OCI-LY3 (cell line): ENCODE measurements around the gene RPP25L.

Source experiments
- H2AFZ ChIP-seq: fragments of 200-600, 300-600 bp; shearing (Covaris generic); 2 replicates; pipeline ENCODE4 v1.6.0; 2014; ENCODE audit warnings: antibody characterized with exemption, low read depth, low read length
- H3K27ac ChIP-seq: fragments of 200-600, 300-600 bp; sonication (generic); 2 replicates; pipeline ENCODE4 v1.5.1; 2014; ENCODE audit warnings: mild to moderate bottlenecking, low read length, moderate library complexity, mixed read lengths
- H3K27me3 ChIP-seq: fragments of 200-600, 300-600 bp; sonication (generic); 2 replicates; pipeline ENCODE4 v1.6.1; 2014; ENCODE audit warnings: low read depth, low read length, mixed read lengths
- H3K36me3 ChIP-seq: fragments of 200-600, 300-600 bp; sonication (generic); replicated peaks from 2 replicates; pipeline ENCODE3; 2014; ENCODE audit warnings: low read depth, low read length, mixed read lengths
- H3K4me1 ChIP-seq: fragments of 300-600, 200-600 bp; sonication (generic); 2 replicates; pipeline ENCODE4 v1.6.1; 2014; ENCODE audit warnings: low read length, mixed read lengths
- H3K4me2 ChIP-seq: fragments of 200-600, 300-600 bp; sonication (generic); 2 replicates; pipeline ENCODE4 v1.6.1; 2014; ENCODE audit warnings: low read length, mixed read lengths
- H3K4me3 ChIP-seq: fragments of 300-600, 200-600 bp; sonication (generic); 2 replicates; pipeline ENCODE4 v1.5.1; 2014; ENCODE audit warnings: antibody characterized with exemption, mild to moderate bottlenecking, low read length, moderate library complexity
- H3K79me2 ChIP-seq: fragments of 300-600, 200-600 bp; shearing (Covaris generic); 2 replicates; pipeline ENCODE4 v1.6.1; 2014; ENCODE audit warnings: mild to moderate bottlenecking, low read length, mixed read lengths
- H3K9ac ChIP-seq: fragments of 300-600, 200-600 bp; shearing (Covaris generic); 2 replicates; pipeline ENCODE4 v1.6.0; 2014; ENCODE audit warnings: mild to moderate bottlenecking, low read length, moderate library complexity
- H3K9me3 ChIP-seq: fragments of 200-600, 300-600 bp; shearing (Covaris generic); 2 replicates; pipeline ENCODE4 v1.6.1; 2014; ENCODE audit warnings: low read length, mixed read lengths; ENCODE audit not compliant: insufficient read depth
- H4K20me1 ChIP-seq: fragments of 200-600, 300-600 bp; sonication (generic); 2 replicates; pipeline ENCODE4 v1.6.1; 2016; ENCODE audit warnings: low read length, mixed read lengths; ENCODE audit not compliant: insufficient read depth
- CTCF ChIP-seq: fragments of 200-600, 300-600 bp; sonication (generic); IDR thresholded peaks from 2 replicates; pipeline ENCODE4 v1.5.1; 2014; ENCODE audit warnings: antibody characterized with exemption, low read length, low read depth
- EZH2phosphoT487 ChIP-seq: fragments of 200-600 bp; shearing (Covaris generic); IDR thresholded peaks from 2 replicates; pipeline ENCODE4 v1.6.1; 2018; ENCODE audit warnings: antibody characterized with exemption, mixed run types, low read depth

Gene RPP25L

GRCh38 chr9:34566972-34567371 lies 44.9 kb downstream of the RPP25L start:
- H3K9me3 ChIP-seq = no peaks in the 10 kb centered on the region
- no peaks in the 10 kb centered on the region for H4K20me1 ChIP-seq
- no peak overlapping the region for H3K27ac ChIP-seq

DNA sequence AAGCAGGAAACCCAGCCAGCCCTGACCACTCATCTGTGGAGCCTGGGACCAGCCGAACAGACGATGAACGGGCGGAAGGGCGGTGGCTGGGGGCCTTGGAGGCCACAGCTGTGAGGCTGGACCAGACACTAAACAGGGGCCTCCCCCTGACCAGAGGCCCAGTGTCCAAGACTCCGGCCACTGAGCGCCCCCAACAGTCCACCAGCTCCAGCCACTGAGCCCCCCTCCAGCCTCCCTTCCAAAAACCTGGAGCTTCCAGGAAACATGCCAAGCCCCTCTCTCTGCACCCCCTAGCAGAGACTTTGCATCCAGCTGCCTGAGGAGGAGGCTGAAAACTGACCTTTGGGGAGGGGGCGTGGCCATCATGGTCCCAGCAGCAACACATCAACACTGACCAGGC lies 45.6 kb downstream of the RPP25L start:
- Histone ChIP-seq H3K27me3 (no peaks in the 10 kb centered on the region), H3K9ac (no peak overlapping the region), H3K9me3 (no peaks in the 10 kb centered on the region), H3K4me1 (peaks cover 45% of the 10 kb centered on the region), H3K4me3 (no peak overlapping the region), H2AFZ (no peak overlapping the region), H3K27ac (no peak overlapping the region), H3K4me2 (no peak overlapping the region), H3K79me2 (no peaks in the 10 kb centered on the region), H4K20me1 (no peaks in the 10 kb centered on the region), H3K36me3 (no peaks in the 10 kb centered on the region)
- no peak for TF ChIP-seq CTCF
- no peak for TF ChIP-seq EZH2phosphoT487

More at GRCh38 chr9:34566972-34567371, 44.9 kb downstream of the RPP25L start:
- TF ChIP-seq CTCF (no peak), EZH2phosphoT487 (no peak)
- H3K4me1 ChIP-seq = peaks cover 52% of the 10 kb centered on the region
- H3K27me3 ChIP-seq = no peaks in the 10 kb centered on the region
- H3K36me3 ChIP-seq = no peaks in the 10 kb centered on the region
- no peak overlapping the region for H2AFZ ChIP-seq
- no peak overlapping the region for H3K9ac ChIP-seq
- H3K4me3 ChIP-seq = no peak overlapping the region
- no peaks in the 10 kb centered on the region for H3K79me2 ChIP-seq
- H3K4me2 ChIP-seq = no peak overlapping the region

GRCh38 chr9:34565856-34566255 lies 46.0 kb downstream of the RPP25L start:
- H3K9me3 ChIP-seq = no peaks in the 10 kb centered on the region
- H3K79me2 ChIP-seq = no peaks in the 10 kb centered on the region
- H3K4me3 ChIP-seq = no peak overlapping the region
- no peaks in the 10 kb centered on the region for H3K36me3 ChIP-seq
- TF ChIP-seq CTCF = no peak
- TF ChIP-seq EZH2phosphoT487 = no peak
- H3K4me2 ChIP-seq = no peak overlapping the region
- H3K27ac ChIP-seq = no peak overlapping the region
- no peaks in the 10 kb centered on the region for H4K20me1 ChIP-seq
- no peak overlapping the region for H2AFZ ChIP-seq
- peaks cover 40% of the 10 kb centered on the region for H3K4me1 ChIP-seq
- no peaks in the 10 kb centered on the region for H3K27me3 ChIP-seq
- H3K9ac ChIP-seq = no peak overlapping the region

- Histone ChIP-seq H3K36me3 (no peaks in the 10 kb centered on the region), H3K27ac (no peak overlapping the region), H2AFZ (no peak overlapping the region), H3K9ac (no peak overlapping the region), H3K9me3 (no peaks in the 10 kb centered on the region), H3K79me2 (no peaks in the 10 kb centered on the region), H3K4me3 (no peak overlapping the region), H3K4me2 (no peak overlapping the region), H3K27me3 (no peaks in the 10 kb centered on the region), H4K20me1 (no peaks in the 10 kb centered on the region), H3K4me1 (peaks cover 28% of the 10 kb centered on the region; the same call in 1 of the 2 replicates)
- no peak for TF ChIP-seq EZH2phosphoT487
- no peak for TF ChIP-seq CTCF
Observed at GRCh38 chr9:34564617-34565016, 47.3 kb downstream of the RPP25L start.
